ENCODE data around the gene PI4K2A.

- TF ChIP-seq MAX (IDR thresholded peaks at IDR 0.05; ENCODE audit: insufficient read depth, insufficient read length) (no peak), CTCF (IDR thresholded peaks at IDR 0.05; ENCODE audit: extremely low read depth in 1 of 2, insufficient read depth in 1 of 2, low read depth in 1 of 2, low read length in 2 of 2) (no peak), JUN (IDR thresholded peaks at IDR 0.05; ENCODE audit: borderline replicate concordance, insufficient read depth, insufficient read length, low read depth) (no peak), POLR2AphosphoS5 (IDR thresholded peaks at IDR 0.05; ENCODE audit: insufficient read depth, low read depth, low read length) (no peak), POLR2A (IDR thresholded peaks at IDR 0.05; ENCODE audit: low read depth, low read length) (no peak)
Measured at GRCh38 chr10:97690133-97690532, 49.7 kb downstream of the PI4K2A start.

Data from endothelial cell of umbilical vein (primary cell).